Inflammatory macrophage treated with lipopolysaccharide for 1 hour (primary cell): ENCODE measurements around the gene GLIS1.

Experiments used
- DNase-seq, 2 donors: peaks; one replicate each; pipeline ENCODE4 v3.0.0-alpha.2; 2020 to 2022

Gene GLIS1

GRCh38 chr1:53677486-53677885 is 61.5 kb downstream of the GLIS1 start:
- no peak for DNase-seq

- no peak for DNase-seq
These were observed 66.2 kb downstream of the GLIS1 start for GRCh38 chr1:53672785-53673184.

- no peak for DNase-seq
These were observed 66.7 kb downstream of the GLIS1 start for GRCh38 chr1:53672243-53672642.

- DNase-seq: no peak
These were observed 69.3 kb downstream of the GLIS1 start for GRCh38 chr1:53669621-53670191.

- DNase-seq: no peak
These were observed 72.4 kb downstream of the GLIS1 start for GRCh38 chr1:53666566-53666965.

GRCh38 chr1:53665996-53666395 is 73.0 kb downstream of the GLIS1 start:
- DNase-seq: no peak

- no peak for DNase-seq
These were observed 75.2 kb downstream of the GLIS1 start for GRCh38 chr1:53663529-53664300.

- no peak for DNase-seq
These were observed 76.0 kb downstream of the GLIS1 start for GRCh38 chr1:53662951-53663350.

- DNase-seq: no peak
These were observed 76.8 kb downstream of the GLIS1 start for GRCh38 chr1:53662169-53662568.

GRCh38 chr1:53661496-53661895 is 77.5 kb downstream of the GLIS1 start:
- no peak for DNase-seq

- no peak for DNase-seq
These were observed 78.3 kb downstream of the GLIS1 start for GRCh38 chr1:53660666-53661065.

- no peak for DNase-seq
These were observed 79.5 kb downstream of the GLIS1 start for GRCh38 chr1:53659436-53659835.

- DNase-seq: no peak
These were observed 80.3 kb downstream of the GLIS1 start for GRCh38 chr1:53658489-53659230.

GRCh38 chr1:53657891-53658396 is 81.0 kb downstream of the GLIS1 start:
- no peak for DNase-seq

GRCh38 chr1:53657531-53657805 is 81.5 kb downstream of the GLIS1 start:
- no peak for DNase-seq

GRCh38 chr1:53656747-53657530 is 82.0 kb downstream of the GLIS1 start:
- no peak for DNase-seq

GRCh38 chr1:53655931-53656746 is 82.8 kb downstream of the GLIS1 start:
- DNase-seq: no peak

GRCh38 chr1:53654216-53655210 is 84.5 kb downstream of the GLIS1 start:
- no peak for DNase-seq

GRCh38 chr1:53653631-53654030 is 85.3 kb downstream of the GLIS1 start:
- no peak for DNase-seq

GRCh38 chr1:53653200-53653575 is 85.8 kb downstream of the GLIS1 start:
- DNase-seq: no peak
